Gastroesophageal sphincter (tissue), 3 donors: ENCODE measurements around the gene DNM3.

Experiments
- EP300 ChIP-seq: sonication (generic); formaldehyde crosslinking; IDR thresholded peaks from one replicate; pipeline ENCODE4 v1.6.1; 2017; ENCODE audit warnings: antibody characterized with exemption, mild to moderate bottlenecking
- POLR2A ChIP-seq, 2 donors: fragments of 450-650 bp; IDR thresholded peaks; one replicate each; pipeline ENCODE4 v1.6.1; 2017; ENCODE audit warnings: antibody characterized with exemption in 2 of 2, mild to moderate bottlenecking in 2 of 2, moderate library complexity in 1 of 2
- POLR2AphosphoS5 ChIP-seq: sonication (generic); formaldehyde crosslinking; IDR thresholded peaks from one replicate; pipeline ENCODE4 v1.6.1; 2017; ENCODE audit warnings: antibody characterized with exemption
- TF ChIP-seq, protein P1 (sequence below), 4 experiments: fragments of 200-600 bp in 2 of 4; fragments of 450-650 bp in 2 of 4; sonication (generic) in 1 of 4; IDR thresholded peaks; one replicate each; pipeline ENCODE4 v1.5.1; 2017 to 2019; ENCODE audit warnings: antibody characterized with exemption in 4 of 4, mild to moderate bottlenecking in 2 of 4, moderate library complexity in 2 of 4

DNA sequence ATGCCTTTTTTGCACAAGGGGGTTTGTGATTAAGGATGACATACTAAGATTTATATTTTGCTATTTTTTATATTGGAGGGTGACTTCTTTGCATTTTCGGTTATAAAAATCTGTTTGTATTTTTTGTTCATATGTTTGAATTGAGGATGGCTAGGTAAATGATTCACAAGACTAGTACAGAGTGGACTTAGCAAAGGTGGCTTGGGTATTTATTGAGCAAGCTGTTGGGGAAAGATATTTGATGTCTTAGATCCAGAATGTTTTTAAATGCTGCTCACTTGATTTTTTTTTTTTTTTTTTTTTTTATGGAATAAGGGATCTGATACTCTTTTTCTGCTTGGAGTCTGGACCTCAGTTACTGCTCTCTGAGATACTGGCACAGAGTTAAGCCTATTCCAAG is 100.6 kb downstream of the DNM3 start:
- TF ChIP-seq, protein P1, sequence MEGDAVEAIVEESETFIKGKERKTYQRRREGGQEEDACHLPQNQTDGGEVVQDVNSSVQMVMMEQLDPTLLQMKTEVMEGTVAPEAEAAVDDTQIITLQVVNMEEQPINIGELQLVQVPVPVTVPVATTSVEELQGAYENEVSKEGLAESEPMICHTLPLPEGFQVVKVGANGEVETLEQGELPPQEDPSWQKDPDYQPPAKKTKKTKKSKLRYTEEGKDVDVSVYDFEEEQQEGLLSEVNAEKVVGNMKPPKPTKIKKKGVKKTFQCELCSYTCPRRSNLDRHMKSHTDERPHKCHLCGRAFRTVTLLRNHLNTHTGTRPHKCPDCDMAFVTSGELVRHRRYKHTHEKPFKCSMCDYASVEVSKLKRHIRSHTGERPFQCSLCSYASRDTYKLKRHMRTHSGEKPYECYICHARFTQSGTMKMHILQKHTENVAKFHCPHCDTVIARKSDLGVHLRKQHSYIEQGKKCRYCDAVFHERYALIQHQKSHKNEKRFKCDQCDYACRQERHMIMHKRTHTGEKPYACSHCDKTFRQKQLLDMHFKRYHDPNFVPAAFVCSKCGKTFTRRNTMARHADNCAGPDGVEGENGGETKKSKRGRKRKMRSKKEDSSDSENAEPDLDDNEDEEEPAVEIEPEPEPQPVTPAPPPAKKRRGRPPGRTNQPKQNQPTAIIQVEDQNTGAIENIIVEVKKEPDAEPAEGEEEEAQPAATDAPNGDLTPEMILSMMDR (IDR thresholded peaks at IDR 0.05): no peak
- TF ChIP-seq POLR2AphosphoS5 (no peak), POLR2A (IDR thresholded peaks at IDR 0.05) (no peak), EP300 (no peak)
